ENCODE data around the gene GMDS.

- no peak for TF ChIP-seq CTCF (IDR thresholded peaks at IDR 0.05)
- no peak for TF ChIP-seq POLR2A (IDR thresholded peaks at IDR 0.05)
Measured at GRCh38 chr6:2183246-2183645, 62.2 kb downstream of the GMDS start.
